Measurements from ENCODE around the gene HOXC10.

DNA sequence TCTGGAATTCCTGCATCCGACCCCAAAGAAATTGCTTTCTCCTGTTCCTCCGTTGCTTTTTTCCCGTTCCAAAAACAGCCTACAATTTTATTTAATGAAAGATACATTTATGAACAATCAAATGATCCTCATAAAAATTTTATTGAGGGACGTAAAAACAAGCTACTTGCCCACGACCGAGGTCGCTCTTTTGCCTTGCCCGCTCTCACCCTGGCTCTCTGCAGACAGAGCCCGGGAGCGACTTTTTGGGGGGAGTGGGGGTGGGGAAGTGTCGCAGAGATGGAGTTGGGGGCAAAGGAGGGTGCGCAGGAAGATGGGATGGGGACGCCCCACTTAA lies 13.9 kb downstream of the HOXC10 start:
- TF ChIP-seq, protein P1, sequence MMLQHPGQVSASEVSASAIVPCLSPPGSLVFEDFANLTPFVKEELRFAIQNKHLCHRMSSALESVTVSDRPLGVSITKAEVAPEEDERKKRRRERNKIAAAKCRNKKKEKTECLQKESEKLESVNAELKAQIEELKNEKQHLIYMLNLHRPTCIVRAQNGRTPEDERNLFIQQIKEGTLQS (CRISPR knock-in tag; conservative IDR thresholded peaks at IDR 0.05), result no peak
- TF ChIP-seq, protein P2, sequence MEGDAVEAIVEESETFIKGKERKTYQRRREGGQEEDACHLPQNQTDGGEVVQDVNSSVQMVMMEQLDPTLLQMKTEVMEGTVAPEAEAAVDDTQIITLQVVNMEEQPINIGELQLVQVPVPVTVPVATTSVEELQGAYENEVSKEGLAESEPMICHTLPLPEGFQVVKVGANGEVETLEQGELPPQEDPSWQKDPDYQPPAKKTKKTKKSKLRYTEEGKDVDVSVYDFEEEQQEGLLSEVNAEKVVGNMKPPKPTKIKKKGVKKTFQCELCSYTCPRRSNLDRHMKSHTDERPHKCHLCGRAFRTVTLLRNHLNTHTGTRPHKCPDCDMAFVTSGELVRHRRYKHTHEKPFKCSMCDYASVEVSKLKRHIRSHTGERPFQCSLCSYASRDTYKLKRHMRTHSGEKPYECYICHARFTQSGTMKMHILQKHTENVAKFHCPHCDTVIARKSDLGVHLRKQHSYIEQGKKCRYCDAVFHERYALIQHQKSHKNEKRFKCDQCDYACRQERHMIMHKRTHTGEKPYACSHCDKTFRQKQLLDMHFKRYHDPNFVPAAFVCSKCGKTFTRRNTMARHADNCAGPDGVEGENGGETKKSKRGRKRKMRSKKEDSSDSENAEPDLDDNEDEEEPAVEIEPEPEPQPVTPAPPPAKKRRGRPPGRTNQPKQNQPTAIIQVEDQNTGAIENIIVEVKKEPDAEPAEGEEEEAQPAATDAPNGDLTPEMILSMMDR (IDR thresholded peaks at IDR 0.05), result no peak
